Activated T-helper 1 cell treated with anti-CD3 and anti-CD28 coated beads, Interleukin-12 subunit alpha, Interleukin-12 subunit beta, Interleukin-2, Interleukin-4 antibody, amounts not matched to agents 30 ng/mL and 10 ng/mL and 1 ng/mL, durations not matched to agents 14 hours and 24 hours and 36 hours (primary cell): ENCODE results near the gene SOX3. TPM values are rescaled to one million over a fixed set of nuclear protein-coding genes. Genes with fewer than 3 reads are reported as not detected.

Experiments used
- DNase-seq: peaks from one replicate; pipeline ENCODE4 v3.0.0; 2021; ENCODE audit warnings: low spot score
- H3K27ac Mint-ChIP-seq: one replicate; pipeline ENCODE4 v1.8.0; 2021; ENCODE audit warnings: mild to moderate bottlenecking, mixed read lengths
- H3K27me3 Mint-ChIP-seq: one replicate; pipeline ENCODE4 v1.8.0; 2022; ENCODE audit warnings: mild to moderate bottlenecking, moderate library complexity, mixed read lengths; ENCODE audit not compliant: insufficient read depth
- H3K36me3 Mint-ChIP-seq: one replicate; pipeline ENCODE4 v1.8.0; 2021; ENCODE audit warnings: low read depth, mixed read lengths
- H3K4me1 Mint-ChIP-seq: one replicate; pipeline ENCODE4 v1.8.0; 2021; ENCODE audit warnings: low read depth, mixed read lengths
- H3K4me3 Mint-ChIP-seq: one replicate; pipeline ENCODE4 v1.8.0; 2021; ENCODE audit warnings: mild to moderate bottlenecking, moderate library complexity, mixed read lengths
- H3K9me3 Mint-ChIP-seq: one replicate; pipeline ENCODE4 v1.8.0; 2021; ENCODE audit warnings: mixed read lengths
- intact Hi-C: fragments of 100-400 bp; cut with micrococcal nuclease; formaldehyde crosslinking; loops from one replicate; pipeline ENCODE4 v1.15.1; 2024
- total RNA-seq: library from RNA; stranded (reverse); gene quantifications from 2 replicates; pipeline ENCODE4 v1.2.3, GENCODE V29; 2022

SOX3 gene
- not detected in 2 replicates for total RNA-seq

DNA sequence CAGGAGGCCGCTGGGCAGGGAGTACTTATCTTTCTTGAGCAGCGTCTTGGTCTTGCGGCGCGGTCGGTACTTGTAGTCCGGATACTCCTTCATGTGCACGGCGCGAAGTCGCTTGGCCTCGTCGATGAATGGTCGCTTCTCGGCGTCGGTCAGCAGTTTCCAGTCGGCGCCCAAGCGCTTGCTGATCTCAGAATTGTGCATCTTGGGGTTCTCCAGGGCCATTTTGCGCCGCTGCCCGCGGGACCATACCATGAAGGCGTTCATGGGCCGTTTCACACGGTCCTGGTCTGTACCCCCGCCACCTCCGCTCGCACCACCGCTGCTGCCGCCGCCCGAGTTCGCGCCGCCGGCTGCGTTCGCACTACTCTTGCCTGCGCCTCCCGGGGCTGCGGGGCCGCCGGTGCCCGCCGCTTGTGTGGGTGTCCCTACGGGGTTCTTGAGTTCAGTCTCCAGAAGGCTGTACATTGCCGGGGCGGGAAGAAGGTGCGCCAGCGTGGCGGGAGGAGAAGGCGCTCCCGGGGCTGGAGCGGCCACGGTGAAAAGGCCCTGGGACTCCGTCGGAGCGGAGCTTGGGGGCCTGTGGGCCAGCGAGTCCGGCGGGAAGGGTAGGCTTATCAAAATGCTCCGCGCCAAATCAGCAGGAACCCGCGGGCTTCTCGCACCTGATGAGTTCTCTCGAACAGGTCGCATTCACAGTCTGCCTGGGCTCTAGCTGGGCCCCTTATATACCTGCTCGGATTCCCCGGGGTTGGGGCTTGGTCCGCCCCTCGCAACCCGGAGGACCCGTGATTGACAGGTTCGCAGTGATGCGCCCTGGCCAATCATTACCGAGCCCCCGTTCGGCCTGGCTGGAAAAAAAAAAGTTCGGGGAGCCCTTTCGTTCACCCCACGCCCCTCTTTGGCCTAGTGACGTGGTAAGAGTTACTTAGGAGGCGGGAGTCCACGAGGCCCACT, at the start of gene SOX3:
TSS of gene SOX3 (minus strand) at position 699 of the 954 bp plus-strand sequence. CDS start at position 690, 9 bp downstream.
- Mint-ChIP-seq H3K4me1 (no peaks in the 10 kb centered on the region), H3K27ac (no peak within 1 kb of the TSS), H3K27me3 (peaks cover 50% of the 10 kb centered on the region), H3K36me3 (no peaks in the 10 kb centered on the region), H3K4me3 (no peak within 1 kb of the TSS), H3K9me3 (no peaks in the 10 kb centered on the region)
- DNase-seq: no peak
- intact Hi-C loops: loop anchor here (5.0 kb wide), 1 partner anchor 1792 kb away; the partner anchor contains the start of gene FGF13

GRCh38 chrX:140548985-140549384, 44.1 kb upstream of the SOX3 start:
- intact Hi-C loops: no loop called here
- Mint-ChIP-seq H3K4me3 (no peak overlapping the region), H3K27ac (no peak overlapping the region), H3K9me3 (no peaks in the 10 kb centered on the region), H3K27me3 (peaks cover 1% of the 10 kb centered on the region), H3K36me3 (no peaks in the 10 kb centered on the region), H3K4me1 (no peaks in the 10 kb centered on the region)
- DNase-seq: no peak

- Mint-ChIP-seq H3K27ac (no peak overlapping the region), H3K4me1 (no peaks in the 10 kb centered on the region), H3K4me3 (no peak overlapping the region), H3K9me3 (no peaks in the 10 kb centered on the region), H3K27me3 (no peaks in the 10 kb centered on the region), H3K36me3 (no peaks in the 10 kb centered on the region)
- intact Hi-C loops: no loop called here
- DNase-seq: no peak
Observed at GRCh38 chrX:140526171-140526570, 21.3 kb upstream of the SOX3 start.

DNA sequence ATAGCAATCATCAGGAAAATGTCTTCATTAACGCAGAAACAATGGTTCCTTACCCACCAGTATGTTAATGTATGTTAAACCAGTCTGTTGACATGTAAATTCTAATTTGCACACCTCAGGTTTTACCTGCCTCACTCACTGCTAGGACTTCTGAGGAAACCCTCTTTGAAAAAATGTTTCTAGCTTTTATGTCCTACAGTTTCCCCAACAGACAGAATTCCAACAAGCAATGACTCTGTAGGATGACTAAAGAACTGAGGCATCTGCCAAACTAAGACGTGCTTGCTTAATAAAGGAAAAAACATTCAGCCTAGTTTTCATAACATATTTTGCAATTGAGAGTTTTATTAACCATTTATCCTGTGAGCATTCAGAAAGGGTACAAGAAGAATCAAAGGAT, 20.6 kb upstream of the SOX3 start:
- Mint-ChIP-seq H3K27ac (no peak overlapping the region), H3K4me1 (no peaks in the 10 kb centered on the region), H3K4me3 (no peak overlapping the region), H3K9me3 (no peaks in the 10 kb centered on the region), H3K36me3 (no peaks in the 10 kb centered on the region), H3K27me3 (no peaks in the 10 kb centered on the region)
- DNase-seq: no peak
- intact Hi-C loops: no loop called here

DNA sequence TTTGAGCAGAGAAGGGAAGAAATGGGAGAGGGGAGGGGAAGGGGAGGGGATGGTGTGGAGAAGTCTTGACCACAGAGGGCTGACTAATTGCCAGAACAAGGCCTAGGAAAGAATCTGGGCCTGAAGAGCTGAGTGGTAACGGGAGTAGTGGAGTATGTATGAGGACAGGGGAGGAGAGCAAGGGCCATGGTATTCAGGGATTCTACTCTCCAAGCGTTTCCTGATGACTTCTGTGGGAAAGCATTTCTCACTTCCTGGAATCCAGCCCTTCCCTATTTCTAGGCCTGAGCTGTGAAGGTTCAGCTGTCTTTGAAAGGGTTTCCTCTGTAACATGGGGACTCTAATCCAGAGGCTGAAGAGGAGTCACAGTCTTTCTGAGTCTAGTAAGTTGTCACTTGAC, 19.7 kb upstream of the SOX3 start:
- no peak for DNase-seq
- no peaks in the 10 kb centered on the region for H3K36me3 Mint-ChIP-seq
- no peak overlapping the region for H3K27ac Mint-ChIP-seq
- intact Hi-C loops: no loop called here
- no peak overlapping the region for H3K4me3 Mint-ChIP-seq
- no peaks in the 10 kb centered on the region for H3K4me1 Mint-ChIP-seq
- no peaks in the 10 kb centered on the region for H3K27me3 Mint-ChIP-seq
- H3K9me3 Mint-ChIP-seq: no peaks in the 10 kb centered on the region

DNA sequence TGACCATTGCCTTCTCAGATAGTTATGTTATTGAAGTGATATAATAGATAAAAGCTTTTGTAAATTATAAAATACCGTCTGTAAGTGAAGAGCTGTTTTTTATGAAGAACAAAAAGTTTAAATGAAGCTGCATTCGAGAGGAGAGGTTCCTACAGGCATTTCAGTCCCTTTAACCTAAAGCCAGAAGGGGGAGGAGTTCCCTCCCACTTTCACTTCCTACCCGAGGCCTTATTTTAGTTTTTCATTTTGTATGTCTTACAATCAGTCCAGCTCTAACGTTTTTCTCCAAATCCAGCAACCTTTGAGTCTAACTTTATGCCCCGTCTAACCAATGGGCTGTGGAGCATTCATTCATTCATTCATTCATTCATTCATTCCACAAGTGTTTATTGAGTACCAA, 16.5 kb upstream of the SOX3 start:
- H3K9me3 Mint-ChIP-seq: no peaks in the 10 kb centered on the region
- H3K4me3 Mint-ChIP-seq: no peak overlapping the region
- no peaks in the 10 kb centered on the region for H3K36me3 Mint-ChIP-seq
- intact Hi-C loops: no loop called here
- H3K4me1 Mint-ChIP-seq: no peaks in the 10 kb centered on the region
- no peak overlapping the region for H3K27ac Mint-ChIP-seq
- no peak for DNase-seq
- no peaks in the 10 kb centered on the region for H3K27me3 Mint-ChIP-seq

DNA sequence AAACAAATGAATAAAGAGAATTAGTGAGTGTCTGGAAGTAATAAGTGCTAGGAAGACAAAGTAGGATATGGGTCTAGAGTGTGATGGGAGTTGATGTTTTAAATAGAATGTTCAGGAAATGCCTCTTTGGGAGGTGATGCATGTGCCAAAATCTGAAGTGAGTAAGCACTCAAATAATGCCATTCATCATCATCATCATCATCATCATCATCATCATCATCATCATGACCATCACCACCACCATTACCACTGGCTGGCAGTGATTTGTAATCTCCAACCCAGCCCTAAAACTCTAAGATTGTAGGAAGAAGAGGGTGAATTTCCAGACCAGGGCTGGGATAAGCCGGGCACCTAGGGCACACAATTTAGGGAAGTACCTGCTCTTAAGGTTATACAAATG, 9.7 kb upstream of the SOX3 start:
- peaks cover 15% of the 10 kb centered on the region for H3K27me3 Mint-ChIP-seq
- H3K27ac Mint-ChIP-seq: no peak overlapping the region
- no peaks in the 10 kb centered on the region for H3K4me1 Mint-ChIP-seq
- H3K36me3 Mint-ChIP-seq: no peaks in the 10 kb centered on the region
- DNase-seq: no peak
- intact Hi-C loops: no loop called here
- H3K4me3 Mint-ChIP-seq: no peak overlapping the region
- no peaks in the 10 kb centered on the region for H3K9me3 Mint-ChIP-seq

DNA sequence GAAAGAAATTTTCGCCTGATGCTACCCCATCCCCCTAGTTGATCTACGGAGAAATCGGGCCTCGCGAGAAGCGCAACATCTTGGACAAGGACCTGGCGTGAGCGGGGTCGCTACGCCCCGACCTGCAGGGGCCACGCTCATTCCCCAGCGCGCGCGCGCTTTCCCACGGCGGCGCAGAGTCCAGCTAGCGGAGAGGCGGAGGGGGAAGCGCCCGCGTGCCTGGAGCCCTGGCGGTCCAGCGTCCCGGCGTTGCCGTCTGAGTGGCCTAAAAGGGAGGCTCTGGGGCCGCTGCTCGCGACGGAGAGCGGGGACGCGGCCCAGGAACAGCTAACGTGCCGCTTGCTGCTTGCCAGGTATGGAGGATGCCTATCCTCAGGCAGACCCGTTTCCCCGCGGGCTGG, 6.0 kb upstream of the SOX3 start:
- no peaks in the 10 kb centered on the region for H3K9me3 Mint-ChIP-seq
- DNase-seq: no peak
- H3K36me3 Mint-ChIP-seq: no peaks in the 10 kb centered on the region
- peaks cover 31% of the 10 kb centered on the region for H3K27me3 Mint-ChIP-seq
- H3K4me3 Mint-ChIP-seq: no peak overlapping the region
- no peaks in the 10 kb centered on the region for H3K4me1 Mint-ChIP-seq
- H3K27ac Mint-ChIP-seq: no peak overlapping the region
- intact Hi-C loops: no loop called here

GRCh38 chrX:140510306-140510676, 5.4 kb upstream of the SOX3 start:
- intact Hi-C loops: no loop called here
- peaks cover 34% of the 10 kb centered on the region for H3K27me3 Mint-ChIP-seq
- no peak overlapping the region for H3K27ac Mint-ChIP-seq
- no peak overlapping the region for H3K4me3 Mint-ChIP-seq
- H3K9me3 Mint-ChIP-seq: no peaks in the 10 kb centered on the region
- no peak for DNase-seq
- no peaks in the 10 kb centered on the region for H3K36me3 Mint-ChIP-seq
- H3K4me1 Mint-ChIP-seq: no peaks in the 10 kb centered on the region

GRCh38 chrX:140509468-140510305, 4.8 kb upstream of the SOX3 start:
- DNase-seq: no peak
- Mint-ChIP-seq H3K27ac (no peak overlapping the region), H3K4me3 (no peak overlapping the region), H3K27me3 (peaks cover 37% of the 10 kb centered on the region), H3K9me3 (no peaks in the 10 kb centered on the region), H3K36me3 (no peaks in the 10 kb centered on the region), H3K4me1 (no peaks in the 10 kb centered on the region)
- intact Hi-C loops: no loop called here

DNA sequence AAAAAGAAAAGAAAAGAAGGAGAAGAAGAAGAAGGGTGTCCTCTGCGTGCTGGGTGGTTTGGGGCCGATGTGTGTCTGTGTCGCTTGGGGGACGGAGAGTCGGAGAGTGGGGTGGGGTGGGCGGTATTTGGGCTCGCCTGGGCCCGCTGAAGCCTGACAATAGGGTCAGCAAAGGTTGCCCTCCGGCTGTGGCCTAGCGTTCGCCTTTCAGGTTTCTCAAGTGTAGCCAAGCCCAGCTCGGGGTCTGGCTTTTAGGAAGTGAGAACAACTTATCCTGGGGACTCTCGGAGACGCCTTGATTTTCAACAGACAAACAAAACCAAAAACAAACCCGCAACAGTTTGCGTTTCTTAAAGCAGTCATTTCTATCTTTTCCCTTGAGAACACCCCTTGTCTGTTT, 4.1 kb upstream of the SOX3 start:
- no peaks in the 10 kb centered on the region for H3K9me3 Mint-ChIP-seq
- H3K27ac Mint-ChIP-seq: no peak overlapping the region
- no peak overlapping the region for H3K4me3 Mint-ChIP-seq
- H3K27me3 Mint-ChIP-seq: peaks cover 39% of the 10 kb centered on the region
- H3K36me3 Mint-ChIP-seq: no peaks in the 10 kb centered on the region
- intact Hi-C loops: no loop called here
- no peak for DNase-seq
- H3K4me1 Mint-ChIP-seq: no peaks in the 10 kb centered on the region

- intact Hi-C loops: no loop called here
- no peaks in the 10 kb centered on the region for H3K4me1 Mint-ChIP-seq
- no peaks in the 10 kb centered on the region for H3K36me3 Mint-ChIP-seq
- peaks cover 39% of the 10 kb centered on the region for H3K27me3 Mint-ChIP-seq
- no peaks in the 10 kb centered on the region for H3K9me3 Mint-ChIP-seq
- no peak overlapping the region for H3K4me3 Mint-ChIP-seq
- H3K27ac Mint-ChIP-seq: no peak overlapping the region
- no peak for DNase-seq
Observed at GRCh38 chrX:140507982-140508305, 3.1 kb upstream of the SOX3 start.

GRCh38 chrX:140507223-140507981, 2.5 kb upstream of the SOX3 start:
- no peaks in the 10 kb centered on the region for H3K36me3 Mint-ChIP-seq
- intact Hi-C loops: no loop called here
- no peaks in the 10 kb centered on the region for H3K9me3 Mint-ChIP-seq
- H3K4me3 Mint-ChIP-seq: no peak overlapping the region
- peaks cover 44% of the 10 kb centered on the region for H3K27me3 Mint-ChIP-seq
- no peaks in the 10 kb centered on the region for H3K4me1 Mint-ChIP-seq
- no peak overlapping the region for H3K27ac Mint-ChIP-seq
- no peak for DNase-seq
